Kidney (tissue), 14 donors: ENCODE results near the gene SRSF4. TPM values are rescaled to one million over a fixed set of nuclear protein-coding genes. Genes with fewer than 3 reads are reported as not detected.

Experiments used
- DNase-seq, 5 donors: peaks; one replicate each; pipeline ENCODE4 v3.0.0-alpha.2; 2013 to 2020
- FAIRE-seq: peaks from 2 replicates; lab custom pipeline; 2012; peaks lifted over from hg19 to GRCh38; lab: Jason Lieb, UNC
- H3K27ac ChIP-seq, 2 donors: one replicate each; pipeline ENCODE4 v1.7.0; 2013; ENCODE audit warnings: low read depth in 2 of 2, low read length in 2 of 2, inconsistent platforms in 1 of 2
- H3K27me3 ChIP-seq: one replicate; pipeline ENCODE4 v1.7.1; 2013; ENCODE audit warnings: low read length, inconsistent platforms; ENCODE audit not compliant: control insufficient read depth, insufficient read depth
- H3K36me3 ChIP-seq, 3 donors: one replicate each; pipeline versions ENCODE4 v1.7.0 to v1.7.1; 2013; ENCODE audit warnings: low read length in 3 of 3, control low read depth in 1 of 3, inconsistent platforms in 1 of 3; ENCODE audit not compliant: insufficient read depth in 3 of 3, control insufficient read depth in 2 of 3
- H3K4me1 ChIP-seq, 3 donors: one replicate each; pipeline versions ENCODE4 v1.7.0 to v1.7.1; 2013; ENCODE audit warnings: low read length in 3 of 3, inconsistent platforms in 1 of 3, low read depth in 1 of 3; ENCODE audit not compliant: control insufficient read depth in 2 of 3, insufficient read depth in 2 of 3
- H3K4me3 ChIP-seq, 3 donors: one replicate each; pipeline versions ENCODE4 v1.7.0 to v1.8.1; 2013; ENCODE audit warnings: low read length in 3 of 3, control low read depth in 1 of 3, inconsistent platforms in 1 of 3
- H3K9ac ChIP-seq, 3 donors: one replicate each; pipeline versions ENCODE4 v1.7.0 to v1.7.1; 2013; ENCODE audit warnings: low read length in 3 of 3, control low read depth in 1 of 3, inconsistent platforms in 1 of 3
- H3K9me3 ChIP-seq, 3 donors: one replicate each; pipeline versions ENCODE4 v1.7.0 to v1.7.1; 2013; ENCODE audit warnings: low read length in 3 of 3, control low read depth in 1 of 3, inconsistent platforms in 1 of 3; ENCODE audit not compliant: control insufficient read depth in 2 of 3, insufficient read depth in 1 of 3
- intact Hi-C: fragments of 100-400 bp; cut with DNase I; formaldehyde crosslinking; loops from one replicate; pipeline ENCODE4 v1.11.1; 2022
- polyA plus RNA-seq: library from polyadenylated mRNA; stranded (reverse); fragments of 350-450 nt; fragmentation: Illumina TruSeq; extraction: RNeasy Lipid Tissue Mini Kit (QIAGEN cat#74804); gene quantifications from one replicate; pipeline ENCODE4 v1.2.3, GENCODE V29; 2014; ENCODE audit warnings: low read depth, low replicate concordance; ENCODE audit not compliant: insufficient read depth
- total RNA-seq: library from RNA; stranded (reverse); fragmentation: NEBNext Ultra II Directional; extraction: Animal tissue kit (Norgen Biotek cat#: 25700); gene quantifications from one replicate; pipeline ENCODE4 v1.2.1, GENCODE V29; 2021
- TF ChIP-seq, protein P1 (sequence below): IDR thresholded peaks from 3 replicates; pipeline ENCODE4 v1.5.1; 2012; ENCODE audit warnings: mild to moderate bottlenecking, moderate library complexity, borderline replicate concordance; ENCODE audit not compliant: insufficient read depth; ENCODE audit errors: extremely low read depth
- donor health status: control.
- donor health status: control.
- donor health status: control.
- donor health status: control.
- donor health status: control.
- donor health status: DM: yes; HTN: yes; CAD: no.
- donor health status: Normal renal cell carcinoma (clear cell type).

SRSF4 gene
- total and polyA plus RNA-seq, 2 donors from 2014 or later, result 48.4 to 72.3 TPM

DNA sequence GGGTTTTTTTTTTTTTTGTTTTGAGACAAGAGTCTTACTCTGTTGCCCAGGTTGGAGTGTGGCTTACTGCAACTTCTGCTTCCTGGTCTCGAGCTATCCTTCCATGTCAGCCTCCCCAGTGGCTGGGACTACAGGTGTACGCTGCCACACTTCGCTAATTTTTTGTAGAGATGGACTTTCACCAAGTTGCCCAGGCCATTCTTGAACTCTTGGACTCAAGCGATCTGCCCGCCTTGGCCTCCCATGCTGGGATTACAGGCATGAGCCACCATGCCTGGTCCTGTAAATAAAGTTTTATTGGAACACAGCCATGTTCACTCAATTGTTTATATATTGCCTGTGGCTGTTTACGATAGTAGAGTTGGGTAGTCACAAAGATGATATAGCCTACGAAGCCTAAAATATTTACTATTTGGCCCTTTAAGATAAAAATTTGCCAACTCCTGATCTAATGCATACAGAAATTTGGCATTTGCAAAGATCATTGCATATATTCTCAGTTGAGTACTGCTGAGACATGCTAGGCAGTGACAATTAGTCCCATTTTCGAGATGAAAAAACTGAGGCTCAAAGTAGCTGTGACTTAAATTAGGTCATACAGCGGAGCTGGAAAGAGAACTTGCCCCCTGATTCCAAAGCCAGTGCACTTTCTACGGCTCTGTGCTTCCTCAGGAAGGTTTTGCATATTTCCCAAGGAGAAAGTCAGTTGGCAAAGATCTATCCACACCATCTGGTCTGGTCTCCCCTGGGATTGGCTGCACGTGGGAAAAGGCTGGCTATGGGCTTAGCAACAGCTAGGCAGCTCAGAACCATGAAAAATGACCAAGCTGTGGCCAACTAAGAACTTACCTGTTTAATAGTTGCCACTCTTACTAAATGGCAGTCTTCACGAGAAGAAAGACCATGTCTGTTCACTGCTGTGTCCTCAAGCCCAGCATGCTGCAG is 29.7 kb upstream of the SRSF4 start:
- peaks cover 8 to 23% (median 11%) of the 10 kb centered on the region in 3 donors for H3K36me3 ChIP-seq
- H3K4me1 ChIP-seq, result no peaks in the 10 kb centered on the region
- H3K9ac ChIP-seq, result no peak overlapping the region
- no peaks in the 10 kb centered on the region for H3K9me3 ChIP-seq
- TF ChIP-seq, protein P1, sequence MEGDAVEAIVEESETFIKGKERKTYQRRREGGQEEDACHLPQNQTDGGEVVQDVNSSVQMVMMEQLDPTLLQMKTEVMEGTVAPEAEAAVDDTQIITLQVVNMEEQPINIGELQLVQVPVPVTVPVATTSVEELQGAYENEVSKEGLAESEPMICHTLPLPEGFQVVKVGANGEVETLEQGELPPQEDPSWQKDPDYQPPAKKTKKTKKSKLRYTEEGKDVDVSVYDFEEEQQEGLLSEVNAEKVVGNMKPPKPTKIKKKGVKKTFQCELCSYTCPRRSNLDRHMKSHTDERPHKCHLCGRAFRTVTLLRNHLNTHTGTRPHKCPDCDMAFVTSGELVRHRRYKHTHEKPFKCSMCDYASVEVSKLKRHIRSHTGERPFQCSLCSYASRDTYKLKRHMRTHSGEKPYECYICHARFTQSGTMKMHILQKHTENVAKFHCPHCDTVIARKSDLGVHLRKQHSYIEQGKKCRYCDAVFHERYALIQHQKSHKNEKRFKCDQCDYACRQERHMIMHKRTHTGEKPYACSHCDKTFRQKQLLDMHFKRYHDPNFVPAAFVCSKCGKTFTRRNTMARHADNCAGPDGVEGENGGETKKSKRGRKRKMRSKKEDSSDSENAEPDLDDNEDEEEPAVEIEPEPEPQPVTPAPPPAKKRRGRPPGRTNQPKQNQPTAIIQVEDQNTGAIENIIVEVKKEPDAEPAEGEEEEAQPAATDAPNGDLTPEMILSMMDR, result no peak
- no peak overlapping the region for H3K27ac ChIP-seq
- FAIRE-seq, result no peak
- intact Hi-C loops, result no loop called here
- no peak for DNase-seq
- H3K27me3 ChIP-seq, result no peaks in the 10 kb centered on the region
- no peak overlapping the region for H3K4me3 ChIP-seq

GRCh38 chr1:29210278-29211085 is 28.8 kb upstream of the SRSF4 start:
- no peak overlapping the region for H3K4me3 ChIP-seq
- H3K36me3 ChIP-seq, result peaks cover 8 to 30% (median 12%) of the 10 kb centered on the region in 3 donors
- H3K9ac ChIP-seq, result no peak overlapping the region
- FAIRE-seq, result no peak
- DNase-seq, result no peak
- H3K4me1 ChIP-seq, result no peaks in the 10 kb centered on the region
- TF ChIP-seq, protein P1, result no peak
- H3K27ac ChIP-seq, result no peak overlapping the region
- no peaks in the 10 kb centered on the region for H3K27me3 ChIP-seq
- no peaks in the 10 kb centered on the region for H3K9me3 ChIP-seq
- intact Hi-C loops, result no loop called here

GRCh38 chr1:29209173-29209572 is 27.5 kb upstream of the SRSF4 start:
- Histone ChIP-seq H3K9me3 (no peaks in the 10 kb centered on the region), H3K4me3 (no peak overlapping the region), H3K27me3 (no peaks in the 10 kb centered on the region), H3K9ac (no peak overlapping the region), H3K27ac (no peak overlapping the region), H3K36me3 (peaks cover 6 to 20% (median 10%) of the 10 kb centered on the region in 3 donors), H3K4me1 (no peaks in the 10 kb centered on the region)
- no peak for DNase-seq
- TF ChIP-seq, protein P1, result no peak
- intact Hi-C loops, result no loop called here
- no peak for FAIRE-seq
